HCT116 (cell line): Measurements from ENCODE around the gene ACP6.
A peak's percentile ranks its signal among the peaks of the same experiment; 100 is the strongest.

ENCODE experiments used
- CEBPB ChIP-seq: IDR thresholded peaks from 2 replicates; pipeline ENCODE4 v1.6.1; 2012; ENCODE audit warnings: low read depth
- EZH2 ChIP-seq: fragments of 200-600 bp; sonication (generic); IDR thresholded peaks from 2 replicates; pipeline ENCODE4 v1.6.1; 2017; ENCODE audit warnings: antibody characterized with exemption, mixed run types
- EZH2phosphoT487 ChIP-seq: fragments of 200-600 bp; IDR thresholded peaks from 2 replicates; pipeline ENCODE4 v1.6.1; 2018; ENCODE audit warnings: antibody characterized with exemption, borderline replicate concordance
- POLR2A ChIP-seq: IDR thresholded peaks from 2 replicates; pipeline ENCODE4 v1.7.0; 2011; ENCODE audit warnings: borderline replicate concordance; ENCODE audit not compliant: insufficient read depth, insufficient read length; ENCODE audit errors: extremely low read depth
- POLR2AphosphoS5 ChIP-seq: IDR thresholded peaks from 2 replicates; pipeline ENCODE4 v1.6.1; 2011; ENCODE audit warnings: mild to moderate bottlenecking, low read depth, low read length, moderate library complexity
- RAD21 ChIP-seq: IDR thresholded peaks from 2 replicates; pipeline ENCODE4 v1.6.1; 2012; ENCODE audit warnings: low read depth, mild to moderate bottlenecking
- SIN3A ChIP-seq: IDR thresholded peaks from 2 replicates; pipeline ENCODE4 v1.6.1; 2012; ENCODE audit warnings: low read depth
- TCF7L2 ChIP-seq: IDR thresholded peaks from 2 replicates; pipeline ENCODE4 v1.7.0; 2011; ENCODE audit warnings: borderline replicate concordance, inconsistent platforms; ENCODE audit not compliant: insufficient read depth, insufficient read length; ENCODE audit errors: extremely low read depth
- YY1 ChIP-seq: IDR thresholded peaks from 2 replicates; pipeline ENCODE4 v1.6.1; 2011; ENCODE audit warnings: low read length, low read depth, moderate library complexity, mild to moderate bottlenecking; ENCODE audit not compliant: insufficient replicate concordance; ENCODE audit errors: extremely low read depth
- ZFX ChIP-seq: fragments of 450-650 bp; IDR thresholded peaks from 2 replicates; pipeline ENCODE4 v1.6.1; 2017
- TF ChIP-seq, protein P1 (sequence below), 3 experiments: fragments of 200-600 bp in 1 of 3; sonication (generic) in 1 of 3; IDR thresholded peaks in 2 of 3; conservative IDR thresholded peaks in 1 of 3; 2 replicates each; pipeline ENCODE4 v1.5.1; 2012 to 2017; ENCODE audit warnings: low read depth in 2 of 3, low read length in 2 of 3, antibody characterized with exemption in 1 of 3, borderline replicate concordance in 1 of 3, control low read depth in 1 of 3, mild to moderate bottlenecking in 1 of 3, mixed read lengths in 1 of 3, mixed run types in 1 of 3, moderate library complexity in 1 of 3; ENCODE audit not compliant: insufficient read depth in 1 of 3
- TF ChIP-seq, protein P2 (sequence below): IDR thresholded peaks from 2 replicates; pipeline ENCODE4 v1.6.1; 2012; ENCODE audit warnings: low read depth

DNA sequence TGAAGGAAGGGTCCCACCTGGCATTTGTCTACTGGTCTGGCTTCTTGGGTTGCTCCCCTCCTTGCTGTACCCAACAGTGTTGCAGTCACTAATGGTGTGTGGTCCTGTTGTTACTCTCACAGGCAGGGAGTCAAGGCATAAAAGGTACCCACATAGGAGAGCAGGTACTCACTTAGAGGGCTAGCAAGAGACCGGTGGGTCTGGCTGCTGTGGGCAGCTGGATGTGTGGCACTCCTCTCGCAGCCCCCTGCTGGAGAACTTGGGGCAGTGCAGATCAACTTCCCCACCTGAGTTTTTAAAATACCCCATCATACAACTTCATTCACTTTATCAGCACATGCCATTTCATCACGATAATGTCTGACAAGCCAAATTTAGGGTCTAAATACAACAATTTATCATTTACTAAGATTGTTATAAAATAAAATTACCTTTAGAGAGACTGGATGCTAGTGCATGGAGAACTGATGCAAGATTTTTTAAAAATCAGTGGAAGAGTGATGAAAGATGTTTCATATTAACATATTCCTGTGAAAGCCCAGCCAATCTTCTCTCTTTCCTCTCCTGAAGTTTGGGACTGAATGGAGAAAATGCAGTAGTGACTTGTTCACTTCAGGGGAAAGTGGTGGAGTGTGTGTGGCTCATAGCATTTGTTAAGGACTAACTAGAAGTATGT lies 42.8 kb downstream of the ACP6 start:
- TF ChIP-seq, protein P1, sequence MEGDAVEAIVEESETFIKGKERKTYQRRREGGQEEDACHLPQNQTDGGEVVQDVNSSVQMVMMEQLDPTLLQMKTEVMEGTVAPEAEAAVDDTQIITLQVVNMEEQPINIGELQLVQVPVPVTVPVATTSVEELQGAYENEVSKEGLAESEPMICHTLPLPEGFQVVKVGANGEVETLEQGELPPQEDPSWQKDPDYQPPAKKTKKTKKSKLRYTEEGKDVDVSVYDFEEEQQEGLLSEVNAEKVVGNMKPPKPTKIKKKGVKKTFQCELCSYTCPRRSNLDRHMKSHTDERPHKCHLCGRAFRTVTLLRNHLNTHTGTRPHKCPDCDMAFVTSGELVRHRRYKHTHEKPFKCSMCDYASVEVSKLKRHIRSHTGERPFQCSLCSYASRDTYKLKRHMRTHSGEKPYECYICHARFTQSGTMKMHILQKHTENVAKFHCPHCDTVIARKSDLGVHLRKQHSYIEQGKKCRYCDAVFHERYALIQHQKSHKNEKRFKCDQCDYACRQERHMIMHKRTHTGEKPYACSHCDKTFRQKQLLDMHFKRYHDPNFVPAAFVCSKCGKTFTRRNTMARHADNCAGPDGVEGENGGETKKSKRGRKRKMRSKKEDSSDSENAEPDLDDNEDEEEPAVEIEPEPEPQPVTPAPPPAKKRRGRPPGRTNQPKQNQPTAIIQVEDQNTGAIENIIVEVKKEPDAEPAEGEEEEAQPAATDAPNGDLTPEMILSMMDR (IDR thresholded peaks at IDR 0.05 in 2 of 3, conservative IDR thresholded peaks at IDR 0.05 in 1 of 3; ENCODE audit: borderline replicate concordance in 1 of 3, insufficient read depth in 1 of 3, low read depth in 2 of 3, low read length in 2 of 3): peak; percentile 64 to 90 (median 86)
- TF ChIP-seq POLR2AphosphoS5: no peak
- TF ChIP-seq SIN3A: no peak
- TF ChIP-seq TCF7L2: no peak
- no peak for TF ChIP-seq EZH2phosphoT487
- no peak for TF ChIP-seq YY1
- no peak for TF ChIP-seq ZFX
- TF ChIP-seq POLR2A: no peak
- TF ChIP-seq RAD21: peak; percentile 68
- TF ChIP-seq CEBPB: no peak
- TF ChIP-seq EZH2: no peak
- TF ChIP-seq, protein P2, sequence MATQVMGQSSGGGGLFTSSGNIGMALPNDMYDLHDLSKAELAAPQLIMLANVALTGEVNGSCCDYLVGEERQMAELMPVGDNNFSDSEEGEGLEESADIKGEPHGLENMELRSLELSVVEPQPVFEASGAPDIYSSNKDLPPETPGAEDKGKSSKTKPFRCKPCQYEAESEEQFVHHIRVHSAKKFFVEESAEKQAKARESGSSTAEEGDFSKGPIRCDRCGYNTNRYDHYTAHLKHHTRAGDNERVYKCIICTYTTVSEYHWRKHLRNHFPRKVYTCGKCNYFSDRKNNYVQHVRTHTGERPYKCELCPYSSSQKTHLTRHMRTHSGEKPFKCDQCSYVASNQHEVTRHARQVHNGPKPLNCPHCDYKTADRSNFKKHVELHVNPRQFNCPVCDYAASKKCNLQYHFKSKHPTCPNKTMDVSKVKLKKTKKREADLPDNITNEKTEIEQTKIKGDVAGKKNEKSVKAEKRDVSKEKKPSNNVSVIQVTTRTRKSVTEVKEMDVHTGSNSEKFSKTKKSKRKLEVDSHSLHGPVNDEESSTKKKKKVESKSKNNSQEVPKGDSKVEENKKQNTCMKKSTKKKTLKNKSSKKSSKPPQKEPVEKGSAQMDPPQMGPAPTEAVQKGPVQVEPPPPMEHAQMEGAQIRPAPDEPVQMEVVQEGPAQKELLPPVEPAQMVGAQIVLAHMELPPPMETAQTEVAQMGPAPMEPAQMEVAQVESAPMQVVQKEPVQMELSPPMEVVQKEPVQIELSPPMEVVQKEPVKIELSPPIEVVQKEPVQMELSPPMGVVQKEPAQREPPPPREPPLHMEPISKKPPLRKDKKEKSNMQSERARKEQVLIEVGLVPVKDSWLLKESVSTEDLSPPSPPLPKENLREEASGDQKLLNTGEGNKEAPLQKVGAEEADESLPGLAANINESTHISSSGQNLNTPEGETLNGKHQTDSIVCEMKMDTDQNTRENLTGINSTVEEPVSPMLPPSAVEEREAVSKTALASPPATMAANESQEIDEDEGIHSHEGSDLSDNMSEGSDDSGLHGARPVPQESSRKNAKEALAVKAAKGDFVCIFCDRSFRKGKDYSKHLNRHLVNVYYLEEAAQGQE: no peak
